Peyer's patch (tissue), 4 donors: ENCODE measurements around the gene IL18BP. TPM values are rescaled to one million over a fixed set of nuclear protein-coding genes. Genes with fewer than 3 reads are reported as not detected.

Experiments used
- DNase-seq, 3 donors: peaks; one replicate each; pipeline ENCODE4 v3.0.0-alpha.2; 2017 to 2019
- H3K27ac ChIP-seq, 4 donors: fragments of 200-600 bp; sonication (generic); one replicate each; pipeline ENCODE4 v1.5.1; 2016 to 2019
- H3K27me3 ChIP-seq, 2 donors: fragments of 200-600 bp; sonication (generic); one replicate each; pipeline ENCODE4 v1.5.1; 2019
- H3K36me3 ChIP-seq, 3 donors: fragments of 200-600 bp; sonication (generic); one replicate each; pipeline ENCODE4 v1.5.1; 2016 to 2019
- H3K4me1 ChIP-seq, 4 donors: fragments of 200-600 bp; sonication (generic); one replicate each; pipeline ENCODE4 v1.5.1; 2016 to 2019
- H3K4me3 ChIP-seq, 4 donors: fragments of 200-600 bp; sonication (generic); 1 replicate in 3 of 4; 2 replicates in 1 of 4; pipeline ENCODE4 v1.5.1; 2016 to 2019; ENCODE audit warnings: mild to moderate bottlenecking in 1 of 4
- H3K9me3 ChIP-seq, 4 donors: fragments of 200-600 bp; sonication (generic); one replicate each; pipeline ENCODE4 v1.5.1; 2016 to 2019; ENCODE audit warnings: mild to moderate bottlenecking in 1 of 4
- POLR2A ChIP-seq, 2 donors: fragments of 450-650 bp; IDR thresholded peaks; one replicate each; pipeline ENCODE4 v1.5.1; 2017; ENCODE audit warnings: antibody characterized with exemption in 2 of 2, mild to moderate bottlenecking in 2 of 2, moderate library complexity in 2 of 2
- total RNA-seq, 4 donors: library from RNA; depleted of rRNA; stranded (reverse); fragments of >200 nt; gene quantifications; one replicate each; pipeline ENCODE4 v1.1.0, GENCODE V29; 2016
- TF ChIP-seq, protein P1 (sequence below), 6 experiments: fragments of 450-650 bp in 4 of 6; fragments of 200-600 bp in 2 of 6; sonication (generic) in 1 of 6; IDR thresholded peaks; one replicate each; pipeline ENCODE4 v1.5.1; 2017 to 2019; ENCODE audit warnings: antibody characterized with exemption in 6 of 6, mild to moderate bottlenecking in 3 of 6, moderate library complexity in 1 of 6

Gene IL18BP
- total RNA-seq, 4 donors from 2014 or later, result 16.1 to 45.4 (median 28.2) TPM

- H3K4me1 ChIP-seq, result peaks cover 0 to 20% (median 6%) of the 10 kb centered on the region in 4 donors
- no peaks in the 10 kb centered on the region for H3K9me3 ChIP-seq
- no peak for DNase-seq
- no peaks in the 10 kb centered on the region for H3K27me3 ChIP-seq
- peak overlapping the region; percentile 43 to 80 (median 66) for H3K27ac ChIP-seq
- no peak for TF ChIP-seq POLR2A (IDR thresholded peaks at IDR 0.05)
- TF ChIP-seq, protein P1, sequence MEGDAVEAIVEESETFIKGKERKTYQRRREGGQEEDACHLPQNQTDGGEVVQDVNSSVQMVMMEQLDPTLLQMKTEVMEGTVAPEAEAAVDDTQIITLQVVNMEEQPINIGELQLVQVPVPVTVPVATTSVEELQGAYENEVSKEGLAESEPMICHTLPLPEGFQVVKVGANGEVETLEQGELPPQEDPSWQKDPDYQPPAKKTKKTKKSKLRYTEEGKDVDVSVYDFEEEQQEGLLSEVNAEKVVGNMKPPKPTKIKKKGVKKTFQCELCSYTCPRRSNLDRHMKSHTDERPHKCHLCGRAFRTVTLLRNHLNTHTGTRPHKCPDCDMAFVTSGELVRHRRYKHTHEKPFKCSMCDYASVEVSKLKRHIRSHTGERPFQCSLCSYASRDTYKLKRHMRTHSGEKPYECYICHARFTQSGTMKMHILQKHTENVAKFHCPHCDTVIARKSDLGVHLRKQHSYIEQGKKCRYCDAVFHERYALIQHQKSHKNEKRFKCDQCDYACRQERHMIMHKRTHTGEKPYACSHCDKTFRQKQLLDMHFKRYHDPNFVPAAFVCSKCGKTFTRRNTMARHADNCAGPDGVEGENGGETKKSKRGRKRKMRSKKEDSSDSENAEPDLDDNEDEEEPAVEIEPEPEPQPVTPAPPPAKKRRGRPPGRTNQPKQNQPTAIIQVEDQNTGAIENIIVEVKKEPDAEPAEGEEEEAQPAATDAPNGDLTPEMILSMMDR (IDR thresholded peaks at IDR 0.05), result no peak
- H3K36me3 ChIP-seq, result peaks cover 0 to 41% (median 0%) of the 10 kb centered on the region in 3 donors
- peak overlapping the region; percentile 19 to 27 (median 22) for H3K4me3 ChIP-seq
Measured at GRCh38 chr11:71999362-71999761, 653 bp downstream of the IL18BP start.

- Histone ChIP-seq H3K4me3 (peak overlapping the region in 2 of 4 donors; percentile 22 to 27), H3K36me3 (peaks cover 0 to 45% (median 0%) of the 10 kb centered on the region in 3 donors), H3K27me3 (no peaks in the 10 kb centered on the region), H3K4me1 (peaks cover 0 to 20% (median 6%) of the 10 kb centered on the region in 4 donors), H3K27ac (peak overlapping the region; percentile 43 to 80 (median 66)), H3K9me3 (no peaks in the 10 kb centered on the region)
- TF ChIP-seq, protein P1 (IDR thresholded peaks at IDR 0.05), result no peak
- no peak for TF ChIP-seq POLR2A (IDR thresholded peaks at IDR 0.05)
- no peak for DNase-seq
Measured at GRCh38 chr11:71999798-72000197, 1.1 kb downstream of the IL18BP start.

GRCh38 chr11:72000202-72000867 lies 1.6 kb downstream of the IL18BP start:
- Histone ChIP-seq H3K4me3 (no peak overlapping the region), H3K4me1 (peaks cover 0 to 20% (median 6%) of the 10 kb centered on the region in 4 donors), H3K27me3 (no peaks in the 10 kb centered on the region), H3K27ac (peak overlapping the region; percentile 43 to 80 (median 66)), H3K36me3 (peaks cover 0 to 50% (median 0%) of the 10 kb centered on the region in 3 donors), H3K9me3 (no peaks in the 10 kb centered on the region)
- TF ChIP-seq POLR2A (IDR thresholded peaks at IDR 0.05), result no peak
- TF ChIP-seq, protein P1 (IDR thresholded peaks at IDR 0.05), result no peak
- DNase-seq, result no peak

GRCh38 chr11:72001285-72001684 lies 2.6 kb downstream of the IL18BP start:
- TF ChIP-seq, protein P1 (IDR thresholded peaks at IDR 0.05), result no peak
- no peak for TF ChIP-seq POLR2A (IDR thresholded peaks at IDR 0.05)
- Histone ChIP-seq H3K9me3 (no peaks in the 10 kb centered on the region), H3K27me3 (no peaks in the 10 kb centered on the region), H3K27ac (no peak overlapping the region), H3K4me3 (no peak overlapping the region), H3K4me1 (peaks cover 0 to 20% (median 6%) of the 10 kb centered on the region in 4 donors), H3K36me3 (peaks cover 0 to 55% (median 0%) of the 10 kb centered on the region in 3 donors)
- no peak for DNase-seq

GRCh38 chr11:72001834-72002591 lies 3.3 kb downstream of the IL18BP start:
- peaks cover 0 to 20% (median 6%) of the 10 kb centered on the region in 4 donors for H3K4me1 ChIP-seq
- H3K4me3 ChIP-seq, result no peak overlapping the region
- peaks cover 0 to 57% (median 0%) of the 10 kb centered on the region in 3 donors for H3K36me3 ChIP-seq
- no peak overlapping the region for H3K27ac ChIP-seq
- H3K27me3 ChIP-seq, result no peaks in the 10 kb centered on the region
- TF ChIP-seq, protein P1 (IDR thresholded peaks at IDR 0.05), result no peak
- TF ChIP-seq POLR2A (IDR thresholded peaks at IDR 0.05), result no peak
- H3K9me3 ChIP-seq, result no peaks in the 10 kb centered on the region
- no peak for DNase-seq
